ENCODE data around the gene CLCA2. TPM values are rescaled to one million over a fixed set of nuclear protein-coding genes. Genes with fewer than 3 reads are reported as not detected.

The CLCA2 gene
- total RNA-seq, 1 experiment from 2014 or later = not detected

GRCh38 chr1:86409416-86410021 lies 14.5 kb upstream of the CLCA2 start:
- no peak overlapping the region for H3K4me3 ChIP-seq (ENCODE audit: insufficient read depth, low read depth, low read length)
- DNase-seq = no peak
- H3K36me3 ChIP-seq (replicated peaks; ENCODE audit: control insufficient read depth, insufficient read depth, low read length) = no peaks in the 10 kb centered on the region
- H3K27me3 ChIP-seq (ENCODE audit: control insufficient read depth, insufficient read depth, low read length) = no peaks in the 10 kb centered on the region

- no peaks in the 10 kb centered on the region for H3K36me3 ChIP-seq (replicated peaks; ENCODE audit: control insufficient read depth, insufficient read depth, low read length)
- H3K4me3 ChIP-seq (ENCODE audit: insufficient read depth, low read depth, low read length) = no peak overlapping the region
- DNase-seq = no peak
- no peaks in the 10 kb centered on the region for H3K27me3 ChIP-seq (ENCODE audit: control insufficient read depth, insufficient read depth, low read length)
Observed at GRCh38 chr1:86410879-86411278, 13.1 kb upstream of the CLCA2 start.

GRCh38 chr1:86416343-86416742 lies 7.6 kb upstream of the CLCA2 start:
- H3K36me3 ChIP-seq (replicated peaks; ENCODE audit: control insufficient read depth, insufficient read depth, low read length) = no peaks in the 10 kb centered on the region
- DNase-seq = no peak
- no peak overlapping the region for H3K4me3 ChIP-seq (ENCODE audit: insufficient read depth, low read depth, low read length)
- H3K27me3 ChIP-seq (ENCODE audit: control insufficient read depth, insufficient read depth, low read length) = no peaks in the 10 kb centered on the region

GRCh38 chr1:86419277-86419903 lies 4.6 kb upstream of the CLCA2 start:
- Histone ChIP-seq H3K27me3 (ENCODE audit: control insufficient read depth, insufficient read depth, low read length) (no peaks in the 10 kb centered on the region), H3K36me3 (replicated peaks; ENCODE audit: control insufficient read depth, insufficient read depth, low read length) (no peaks in the 10 kb centered on the region), H3K4me3 (ENCODE audit: insufficient read depth, low read depth, low read length) (no peak overlapping the region)
- peak; percentile 47 for DNase-seq

GRCh38 chr1:86421601-86422280 lies 2.2 kb upstream of the CLCA2 start:
- Histone ChIP-seq H3K36me3 (replicated peaks; ENCODE audit: control insufficient read depth, insufficient read depth, low read length) (no peaks in the 10 kb centered on the region), H3K27me3 (ENCODE audit: control insufficient read depth, insufficient read depth, low read length) (no peaks in the 10 kb centered on the region), H3K4me3 (ENCODE audit: insufficient read depth, low read depth, low read length) (no peak overlapping the region)
- no peak for DNase-seq

- H3K4me3 ChIP-seq (ENCODE audit: insufficient read depth, low read depth, low read length) = no peak overlapping the region
Observed at GRCh38 chr1:86423473-86423872, 498 bp upstream of the CLCA2 start.

GRCh38 chr1:86429122-86429725 lies 5.3 kb downstream of the CLCA2 start:
- no peak overlapping the region for H3K4me3 ChIP-seq (ENCODE audit: insufficient read depth, low read depth, low read length)
- H3K36me3 ChIP-seq (replicated peaks; ENCODE audit: control insufficient read depth, insufficient read depth, low read length) = no peaks in the 10 kb centered on the region
- no peaks in the 10 kb centered on the region for H3K27me3 ChIP-seq (ENCODE audit: control insufficient read depth, insufficient read depth, low read length)
- DNase-seq = no peak

More at GRCh38 chr1:86423473-86423872, 498 bp upstream of the CLCA2 start:
- DNase-seq = no peak
- no peaks in the 10 kb centered on the region for H3K27me3 ChIP-seq (ENCODE audit: control insufficient read depth, insufficient read depth, low read length)
- H3K36me3 ChIP-seq (replicated peaks; ENCODE audit: control insufficient read depth, insufficient read depth, low read length) = no peaks in the 10 kb centered on the region

GRCh38 chr1:86429835-86430234 lies 5.9 kb downstream of the CLCA2 start:
- DNase-seq = no peak
- Histone ChIP-seq H3K27me3 (ENCODE audit: control insufficient read depth, insufficient read depth, low read length) (no peaks in the 10 kb centered on the region), H3K36me3 (replicated peaks; ENCODE audit: control insufficient read depth, insufficient read depth, low read length) (no peaks in the 10 kb centered on the region), H3K4me3 (ENCODE audit: insufficient read depth, low read depth, low read length) (no peak overlapping the region)

- Histone ChIP-seq H3K27me3 (ENCODE audit: control insufficient read depth, insufficient read depth, low read length) (no peaks in the 10 kb centered on the region), H3K4me3 (ENCODE audit: insufficient read depth, low read depth, low read length) (no peak overlapping the region), H3K36me3 (replicated peaks; ENCODE audit: control insufficient read depth, insufficient read depth, low read length) (no peaks in the 10 kb centered on the region)
- no peak for DNase-seq
Observed at GRCh38 chr1:86430376-86430775, 6.4 kb downstream of the CLCA2 start.

- DNase-seq = no peak
- Histone ChIP-seq H3K4me3 (ENCODE audit: insufficient read depth, low read depth, low read length) (no peak overlapping the region), H3K36me3 (replicated peaks; ENCODE audit: control insufficient read depth, insufficient read depth, low read length) (no peaks in the 10 kb centered on the region), H3K27me3 (ENCODE audit: control insufficient read depth, insufficient read depth, low read length) (no peaks in the 10 kb centered on the region)
Observed at GRCh38 chr1:86434059-86434458, 10.1 kb downstream of the CLCA2 start.

GRCh38 chr1:86435327-86435726 lies 11.4 kb downstream of the CLCA2 start:
- Histone ChIP-seq H3K36me3 (replicated peaks; ENCODE audit: control insufficient read depth, insufficient read depth, low read length) (no peaks in the 10 kb centered on the region), H3K4me3 (ENCODE audit: insufficient read depth, low read depth, low read length) (no peak overlapping the region), H3K27me3 (ENCODE audit: control insufficient read depth, insufficient read depth, low read length) (no peaks in the 10 kb centered on the region)
- DNase-seq = no peak

GRCh38 chr1:86436041-86436440 lies 12.1 kb downstream of the CLCA2 start:
- Histone ChIP-seq H3K4me3 (ENCODE audit: insufficient read depth, low read depth, low read length) (no peak overlapping the region), H3K27me3 (ENCODE audit: control insufficient read depth, insufficient read depth, low read length) (no peaks in the 10 kb centered on the region), H3K36me3 (replicated peaks; ENCODE audit: control insufficient read depth, insufficient read depth, low read length) (no peaks in the 10 kb centered on the region)
- DNase-seq = no peak

- no peak for DNase-seq
- H3K36me3 ChIP-seq (replicated peaks; ENCODE audit: control insufficient read depth, insufficient read depth, low read length) = no peaks in the 10 kb centered on the region
- no peak overlapping the region for H3K4me3 ChIP-seq (ENCODE audit: insufficient read depth, low read depth, low read length)
- H3K27me3 ChIP-seq (ENCODE audit: control insufficient read depth, insufficient read depth, low read length) = no peaks in the 10 kb centered on the region
Observed at GRCh38 chr1:86441581-86441980, 17.6 kb downstream of the CLCA2 start.

GRCh38 chr1:86441997-86442396 lies 18.0 kb downstream of the CLCA2 start:
- no peak for DNase-seq
- H3K27me3 ChIP-seq (ENCODE audit: control insufficient read depth, insufficient read depth, low read length) = no peaks in the 10 kb centered on the region
- H3K4me3 ChIP-seq (ENCODE audit: insufficient read depth, low read depth, low read length) = no peak overlapping the region
- H3K36me3 ChIP-seq (replicated peaks; ENCODE audit: control insufficient read depth, insufficient read depth, low read length) = no peaks in the 10 kb centered on the region

- Histone ChIP-seq H3K27me3 (ENCODE audit: control insufficient read depth, insufficient read depth, low read length) (no peaks in the 10 kb centered on the region), H3K36me3 (replicated peaks; ENCODE audit: control insufficient read depth, insufficient read depth, low read length) (no peaks in the 10 kb centered on the region), H3K4me3 (ENCODE audit: insufficient read depth, low read depth, low read length) (no peak overlapping the region)
- no peak for DNase-seq
Observed at GRCh38 chr1:86445919-86446318, 21.9 kb downstream of the CLCA2 start.
